GM15510 (cell line): ENCODE results near the gene ZC2HC1C.

Source experiments
- POLR2A ChIP-seq: IDR thresholded peaks from 3 replicates; pipeline ENCODE4 v1.6.1; 2011; ENCODE audit warnings: borderline replicate concordance; ENCODE audit not compliant: insufficient read length; ENCODE audit errors: extremely low read depth

ZC2HC1C gene

GRCh38 chr14:75077794-75078193, 8.4 kb downstream of the ZC2HC1C start:
- no peak for TF ChIP-seq POLR2A

- TF ChIP-seq POLR2A: no peak
Measured at GRCh38 chr14:75079521-75079920, 10.1 kb downstream of the ZC2HC1C start.

GRCh38 chr14:75081660-75082229, 12.3 kb downstream of the ZC2HC1C start:
- no peak for TF ChIP-seq POLR2A

- TF ChIP-seq POLR2A: no peak
Measured at GRCh38 chr14:75083271-75083670, 13.8 kb downstream of the ZC2HC1C start.

- TF ChIP-seq POLR2A: no peak
Measured at GRCh38 chr14:75084513-75084912, 15.1 kb downstream of the ZC2HC1C start.

GRCh38 chr14:75088153-75088552, 18.7 kb downstream of the ZC2HC1C start:
- no peak for TF ChIP-seq POLR2A

- no peak for TF ChIP-seq POLR2A
Measured at GRCh38 chr14:75088566-75089373, 19.3 kb downstream of the ZC2HC1C start.

- TF ChIP-seq POLR2A: no peak
Measured at GRCh38 chr14:75090353-75090752, 20.9 kb downstream of the ZC2HC1C start.

- TF ChIP-seq POLR2A: no peak
Measured at GRCh38 chr14:75091251-75091650, 21.8 kb downstream of the ZC2HC1C start.

- no peak for TF ChIP-seq POLR2A
Measured at GRCh38 chr14:75092698-75093097, 23.3 kb downstream of the ZC2HC1C start.

- TF ChIP-seq POLR2A: no peak
Measured at GRCh38 chr14:75094896-75095295, 25.5 kb downstream of the ZC2HC1C start.

GRCh38 chr14:75095690-75096089, 26.2 kb downstream of the ZC2HC1C start:
- TF ChIP-seq POLR2A: no peak

GRCh38 chr14:75096959-75097358, 27.5 kb downstream of the ZC2HC1C start:
- TF ChIP-seq POLR2A: no peak

GRCh38 chr14:75098212-75098611, 28.8 kb downstream of the ZC2HC1C start:
- TF ChIP-seq POLR2A: no peak

- TF ChIP-seq POLR2A: no peak
Measured at GRCh38 chr14:75098682-75099081, 29.2 kb downstream of the ZC2HC1C start.

GRCh38 chr14:75101491-75101890, 32.0 kb downstream of the ZC2HC1C start:
- TF ChIP-seq POLR2A: no peak

GRCh38 chr14:75107186-75107585, 37.7 kb downstream of the ZC2HC1C start:
- TF ChIP-seq POLR2A: no peak

- no peak for TF ChIP-seq POLR2A
Measured at GRCh38 chr14:75109877-75110276, 40.4 kb downstream of the ZC2HC1C start.
